Neural progenitor cell (in vitro differentiated cells): ENCODE data around the gene FHOD3.

Experiments used
- CTCF ChIP-seq: fragments of 200-600 bp; sonication (generic); IDR thresholded peaks from 2 replicates; pipeline ENCODE4 v1.5.1; 2017; ENCODE audit warnings: antibody characterized with exemption, mild to moderate bottlenecking
- EZH2 ChIP-seq: fragments of 200-600 bp; sonication (generic); IDR thresholded peaks from 2 replicates; pipeline ENCODE4 v1.6.1; 2017; ENCODE audit warnings: antibody characterized with exemption, mild to moderate bottlenecking, moderate library complexity
- EZH2phosphoT487 ChIP-seq: fragments of 200-600 bp; sonication (generic); IDR thresholded peaks from 2 replicates; pipeline ENCODE4 v1.6.1; 2017; ENCODE audit warnings: antibody characterized with exemption

DNA sequence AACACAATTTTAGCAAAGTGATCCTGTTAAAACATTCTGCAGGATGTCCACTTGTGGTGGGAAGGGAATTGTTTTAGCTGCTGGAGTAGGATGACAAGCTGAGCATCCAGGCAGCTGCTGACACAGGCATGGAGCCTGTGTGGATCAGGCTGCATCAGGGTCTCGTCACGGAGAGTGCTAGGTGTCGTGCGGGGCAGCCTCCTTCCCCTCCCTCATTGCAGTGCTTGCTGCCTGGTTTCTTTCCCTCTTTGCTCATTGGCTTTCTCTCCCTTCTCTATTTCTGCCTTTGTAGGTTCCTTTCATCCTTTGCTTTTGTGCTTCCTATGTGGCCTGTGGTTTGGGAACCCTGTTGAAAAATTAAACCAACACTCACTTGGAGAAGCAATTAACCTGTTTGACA is 358.4 kb downstream of the FHOD3 start:
- no peak for TF ChIP-seq CTCF
- no peak for TF ChIP-seq EZH2phosphoT487
- TF ChIP-seq EZH2, result no peak
